HUES64 (cell line): ENCODE results near the gene KCP.
A peak's percentile ranks its signal among the peaks of the same experiment; 100 is the strongest.

ENCODE experiments used
- H3K27ac ChIP-seq: 2 replicates; pipeline ENCODE4 v1.7.0; 2013; ENCODE audit warnings: low read depth, low read length, inconsistent platforms
- H3K27me3 ChIP-seq: 2 replicates; pipeline ENCODE4 v1.6.1; 2013; ENCODE audit warnings: mild to moderate bottlenecking, low read length; ENCODE audit not compliant: insufficient read depth
- H3K36me3 ChIP-seq: 2 replicates; pipeline ENCODE4 v1.6.1; 2013; ENCODE audit warnings: mild to moderate bottlenecking, low read length; ENCODE audit not compliant: insufficient read depth
- H3K4me1 ChIP-seq: 2 replicates; pipeline ENCODE4 v1.6.1; 2013; ENCODE audit warnings: mild to moderate bottlenecking, low read length, moderate library complexity; ENCODE audit not compliant: insufficient read depth
- H3K4me3 ChIP-seq: 2 replicates; pipeline ENCODE4 v1.5.1; 2013; ENCODE audit warnings: mild to moderate bottlenecking, low read length, moderate library complexity
- H3K9ac ChIP-seq: 2 replicates; pipeline ENCODE4 v1.6.1; 2013; ENCODE audit warnings: mild to moderate bottlenecking, low read depth, low read length
- H3K9me3 ChIP-seq: 2 replicates; pipeline ENCODE4 v1.6.1; 2013; ENCODE audit warnings: low read depth, low read length; ENCODE audit not compliant: insufficient read depth
- whole genome bisulfite sequencing: fragments of 150-250, 120-280 bp; methylation state at CpG from one replicate; pipeline ENCODE4 v1.1.7; 2013; ENCODE audit warnings: missing lambda C conversion rate; 5-methylcytosine and 5-hydroxymethylcytosine counted together

Gene KCP

GRCh38 chr7:128862571-128863432 is 47.7 kb downstream of the KCP start, which contains the start of gene ATP6V1F:
ATP6V1F (plus strand) TSS chr7:128862856; CDS start chr7:128862905, 49 bp downstream.
- Histone ChIP-seq H3K27me3 (peaks cover 10% of the 10 kb centered on the region), H3K4me3 (peak within 1 kb of the TSS; percentile 81), H3K9me3 (no peaks in the 10 kb centered on the region), H3K36me3 (peaks cover 4% of the 10 kb centered on the region; the same call in 1 of the 2 replicates), H3K4me1 (peaks cover 4% of the 10 kb centered on the region; the same call in 1 of the 2 replicates), H3K9ac (peak within 1 kb of the TSS; percentile 43), H3K27ac (no peak within 1 kb of the TSS)
- WGBS = 1% methylated on average over 65 of the region's 65 CpGs

DNA sequence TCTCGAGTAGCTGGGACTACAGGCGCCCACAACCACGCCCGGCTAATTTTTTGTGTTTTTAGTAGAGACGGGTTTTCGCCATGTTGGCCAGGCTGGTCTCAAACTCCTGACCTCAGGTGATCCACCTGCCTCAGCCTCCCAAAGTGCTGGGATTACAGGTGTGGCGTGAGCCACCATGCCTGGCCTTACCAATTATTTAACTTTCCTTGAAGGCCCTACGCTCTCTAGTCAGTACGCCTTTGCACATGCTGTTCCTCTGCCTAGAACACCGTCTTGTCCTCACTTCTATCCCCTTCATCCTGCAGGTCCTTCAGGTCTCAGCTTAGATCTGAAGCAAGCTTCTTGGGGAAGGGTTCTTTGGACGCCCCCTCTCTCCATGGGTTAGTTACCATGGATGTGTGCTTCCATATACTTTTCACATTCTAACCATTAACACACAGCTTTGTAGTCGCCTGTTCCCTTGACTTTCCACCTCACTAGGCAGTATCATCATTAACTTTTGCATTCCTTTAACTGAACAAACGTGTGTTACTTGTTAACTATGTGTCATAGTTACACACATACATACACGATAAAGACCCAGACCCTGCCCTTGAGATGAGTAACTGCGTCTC is 48.4 kb downstream of the KCP start:
- Histone ChIP-seq H3K36me3 (peaks cover 4% of the 10 kb centered on the region; the same call in 1 of the 2 replicates), H3K27ac (no peak overlapping the region), H3K4me3 (peak overlapping the region; percentile 81), H3K9me3 (no peaks in the 10 kb centered on the region), H3K9ac (peak overlapping the region; percentile 43), H3K27me3 (peaks cover 3% of the 10 kb centered on the region), H3K4me1 (0 out of 2 replicates have a peak, but pooled peaks cover 3% of the 10 kb centered on the region)
- 77% methylated on average over 15 of the region's 15 CpGs for WGBS

- H3K4me3 ChIP-seq = no peak overlapping the region
- H3K9me3 ChIP-seq = no peaks in the 10 kb centered on the region
- peaks cover 11% of the 10 kb centered on the region; the same call in 1 of the 2 replicates for H3K36me3 ChIP-seq
- no peaks in the 10 kb centered on the region for H3K27me3 ChIP-seq
- 74% methylated on average over 9 of the region's 10 CpGs for WGBS
- peak overlapping the region; percentile 22; the same call in 1 of the 2 replicates for H3K27ac ChIP-seq
- 0 out of 2 replicates have a peak, but pooled peaks cover 3% of the 10 kb centered on the region for H3K4me1 ChIP-seq
- H3K9ac ChIP-seq = no peak overlapping the region
Measured at GRCh38 chr7:128860158-128861073, 50.1 kb downstream of the KCP start.

DNA sequence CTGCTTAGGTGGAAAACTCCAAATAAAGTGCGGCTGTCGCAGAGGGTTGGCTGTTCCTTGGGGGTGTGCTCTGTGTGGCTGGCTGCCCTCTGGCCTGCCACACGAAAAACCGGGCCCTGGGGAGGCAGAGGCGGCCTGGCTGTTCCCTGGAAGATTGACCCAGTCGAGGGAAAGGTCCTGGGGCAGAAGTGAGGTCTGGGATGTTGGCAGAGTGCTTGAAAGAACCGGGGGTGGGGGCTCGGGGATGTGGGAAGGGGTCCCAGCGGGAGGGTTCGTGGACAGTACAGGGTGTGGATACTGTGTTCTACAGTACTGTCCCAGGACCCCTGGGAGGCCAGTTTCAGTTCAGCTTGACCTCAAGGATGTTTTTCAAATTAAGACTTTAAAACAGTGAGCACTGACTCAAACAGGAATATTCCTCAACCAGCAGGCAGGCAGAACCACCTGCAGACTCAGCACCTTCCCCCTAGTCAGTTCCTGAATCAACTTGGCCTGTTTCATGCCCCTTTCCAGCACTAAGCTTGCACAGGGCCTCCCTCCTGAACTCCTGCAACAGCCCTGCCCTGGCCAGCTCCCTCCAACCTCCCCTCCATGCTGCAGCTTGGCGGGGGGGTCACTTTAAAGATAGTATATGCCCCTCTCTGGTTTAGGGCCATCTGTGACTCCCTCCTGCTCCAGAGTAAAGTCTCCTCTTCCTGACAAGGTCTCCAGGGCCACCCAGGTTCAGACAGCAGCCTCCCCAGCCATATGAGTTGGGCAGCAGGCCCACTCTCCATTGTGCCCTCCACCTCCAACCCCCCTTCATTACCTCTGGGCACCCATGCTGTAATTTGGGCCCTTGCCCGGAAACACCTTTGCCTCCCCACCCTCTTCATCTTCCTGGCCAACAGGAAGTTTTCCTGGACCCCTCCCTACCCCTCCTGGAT is 51.0 kb downstream of the KCP start:
- H3K27ac ChIP-seq = peak overlapping the region; percentile 22; the same call in 1 of the 2 replicates
- H3K9me3 ChIP-seq = no peaks in the 10 kb centered on the region
- WGBS = 92% methylated on average over 12 of the region's 12 CpGs
- H3K4me1 ChIP-seq = 0 out of 2 replicates have a peak, but pooled peaks cover 3% of the 10 kb centered on the region
- H3K4me3 ChIP-seq = no peak overlapping the region
- no peaks in the 10 kb centered on the region for H3K27me3 ChIP-seq
- H3K9ac ChIP-seq = no peak overlapping the region
- peaks cover 17% of the 10 kb centered on the region; the same call in 1 of the 2 replicates for H3K36me3 ChIP-seq

- Histone ChIP-seq H3K9ac (no peak overlapping the region), H3K27me3 (no peaks in the 10 kb centered on the region), H3K4me3 (no peak overlapping the region), H3K4me1 (0 out of 2 replicates have a peak, but pooled peaks cover under 1% of the 10 kb centered on the region), H3K27ac (no peak overlapping the region), H3K9me3 (no peaks in the 10 kb centered on the region), H3K36me3 (peaks cover 26% of the 10 kb centered on the region; the same call in 1 of the 2 replicates)
- 93% methylated on average over 18 of the region's 18 CpGs for WGBS
Measured at GRCh38 chr7:128858380-128859231, 51.9 kb downstream of the KCP start.

DNA sequence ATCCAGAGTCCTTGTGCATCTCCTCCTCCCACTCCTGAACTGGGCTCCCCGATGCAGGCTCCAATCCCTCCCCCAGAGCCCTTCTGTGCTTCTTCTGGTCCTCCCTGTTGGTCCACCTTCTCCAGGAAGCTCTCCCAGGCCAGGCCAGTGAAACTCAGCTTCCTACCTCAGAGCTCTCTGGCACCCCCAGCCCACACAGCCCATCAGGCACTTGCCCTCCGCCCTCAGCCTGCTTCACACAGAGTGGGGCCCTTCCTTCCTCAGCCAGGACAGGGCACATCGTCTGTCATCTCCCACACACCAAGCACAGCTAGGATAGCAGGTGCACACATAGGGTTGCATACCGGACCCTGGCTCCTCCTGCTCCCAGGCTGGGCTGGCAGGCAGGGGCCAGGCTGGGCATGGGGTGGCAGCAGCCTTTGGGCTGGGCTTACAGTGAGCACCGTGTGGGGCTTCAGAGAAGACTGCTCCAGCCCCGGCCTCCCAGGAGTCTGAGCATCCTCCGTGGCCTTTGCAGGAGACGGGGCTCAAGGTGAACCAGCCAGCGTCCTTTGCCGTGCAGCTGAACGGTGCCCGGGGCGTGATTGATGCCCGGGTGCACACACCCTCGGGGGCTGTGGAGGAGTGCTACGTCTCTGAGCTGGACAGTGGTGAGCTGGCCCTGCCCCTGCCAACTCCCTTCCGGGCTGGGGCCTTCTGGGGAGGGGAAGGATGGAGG is 54.3 kb downstream of the KCP start:
- Histone ChIP-seq H3K36me3 (peaks cover 47% of the 10 kb centered on the region), H3K27ac (no peak overlapping the region), H3K9ac (no peak overlapping the region), H3K4me1 (no peaks in the 10 kb centered on the region), H3K4me3 (no peak overlapping the region), H3K9me3 (no peaks in the 10 kb centered on the region), H3K27me3 (no peaks in the 10 kb centered on the region)
- 95% methylated on average over 17 of the region's 17 CpGs for WGBS

DNA sequence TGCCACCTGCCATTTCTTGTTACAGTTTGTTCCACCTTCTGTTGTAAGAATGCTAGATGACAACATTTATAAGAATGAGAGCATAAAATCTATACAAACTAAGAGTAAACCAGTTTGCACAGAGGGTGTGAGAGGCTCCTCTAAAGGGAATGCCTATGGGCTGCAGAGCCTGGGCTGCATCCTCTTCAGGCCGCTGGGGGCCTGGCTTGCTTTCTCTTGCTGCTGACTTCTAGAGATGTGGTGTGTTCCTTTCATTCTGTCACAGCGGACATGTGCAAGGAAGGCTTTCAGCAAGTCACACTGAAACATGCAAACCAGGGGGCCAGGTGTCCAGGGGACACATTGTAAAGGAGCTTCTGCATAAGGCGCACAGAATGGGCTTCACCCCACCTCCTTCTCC is 55.0 kb downstream of the KCP start:
- Histone ChIP-seq H3K36me3 (peaks cover 52% of the 10 kb centered on the region), H3K27ac (no peak overlapping the region), H3K4me3 (no peak overlapping the region), H3K9me3 (no peaks in the 10 kb centered on the region), H3K9ac (no peak overlapping the region), H3K27me3 (no peaks in the 10 kb centered on the region), H3K4me1 (no peaks in the 10 kb centered on the region)
- 98% methylated on average over 3 of the region's 3 CpGs for WGBS

DNA sequence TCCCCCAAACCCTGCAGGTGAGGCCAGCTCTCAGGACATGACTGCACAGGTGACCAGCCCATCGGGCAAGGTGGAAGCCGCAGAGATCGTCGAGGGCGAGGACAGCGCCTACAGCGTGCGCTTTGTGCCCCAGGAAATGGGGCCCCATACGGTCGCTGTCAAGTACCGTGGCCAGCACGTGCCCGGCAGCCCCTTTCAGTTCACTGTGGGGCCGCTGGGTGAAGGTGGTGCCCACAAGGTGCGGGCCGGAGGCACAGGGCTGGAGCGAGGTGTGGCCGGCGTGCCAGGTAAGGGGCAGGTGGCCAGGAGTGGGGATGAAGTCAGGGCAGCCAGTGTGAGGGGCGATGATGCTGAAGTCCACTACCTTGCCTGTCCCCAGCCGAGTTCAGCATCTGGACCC is 56.1 kb downstream of the KCP start:
- H3K4me1 ChIP-seq = no peaks in the 10 kb centered on the region
- H3K9ac ChIP-seq = no peak overlapping the region
- H3K27ac ChIP-seq = no peak overlapping the region
- H3K27me3 ChIP-seq = no peaks in the 10 kb centered on the region
- no peaks in the 10 kb centered on the region for H3K9me3 ChIP-seq
- no peak overlapping the region for H3K4me3 ChIP-seq
- peaks cover 59% of the 10 kb centered on the region for H3K36me3 ChIP-seq
- WGBS = 95% methylated on average over 21 of the region's 21 CpGs

- H3K36me3 ChIP-seq = peaks cover 62% of the 10 kb centered on the region
- H3K9me3 ChIP-seq = no peaks in the 10 kb centered on the region
- H3K27ac ChIP-seq = no peak overlapping the region
- H3K4me3 ChIP-seq = no peak overlapping the region
- H3K27me3 ChIP-seq = no peaks in the 10 kb centered on the region
- no peaks in the 10 kb centered on the region for H3K4me1 ChIP-seq
- H3K9ac ChIP-seq = no peak overlapping the region
- 95% methylated on average over 23 of the region's 23 CpGs for WGBS
Measured at GRCh38 chr7:128853799-128854198, 56.7 kb downstream of the KCP start.
